H9 (cell line): Measurements from ENCODE around the gene SLC35F6. TPM values are rescaled to one million over a fixed set of nuclear protein-coding genes. Genes with fewer than 3 reads are reported as not detected.

ENCODE experiments used
- DNase-seq: peaks from one replicate; pipeline ENCODE4 v3.0.0-alpha.2; 2017
- H2AFZ ChIP-seq: one replicate; pipeline ENCODE4 v1.6.1; 2013; ENCODE audit warnings: mild to moderate bottlenecking, low read length, control low read depth, moderate library complexity
- H2AK5ac ChIP-seq: 2 replicates; pipeline ENCODE4 v1.6.1; 2013; ENCODE audit warnings: low read length, control low read depth, mixed read lengths; ENCODE audit not compliant: insufficient read length
- H2BK120ac ChIP-seq: one replicate; pipeline ENCODE4 v1.6.1; 2013; ENCODE audit warnings: low read depth, mild to moderate bottlenecking, low read length, control low read depth, inconsistent platforms; ENCODE audit not compliant: poor library complexity, severe bottlenecking
- H2BK12ac ChIP-seq: 2 replicates; pipeline ENCODE4 v1.6.1; 2013; ENCODE audit warnings: low read length, control low read depth, mixed read lengths, low read depth; ENCODE audit not compliant: insufficient read length
- H2BK15ac ChIP-seq: 2 replicates; pipeline ENCODE4 v1.6.1; 2013; ENCODE audit warnings: low read depth, low read length, control low read depth
- H2BK20ac ChIP-seq: one replicate; pipeline ENCODE4 v1.6.1; 2013; ENCODE audit warnings: low read depth, mild to moderate bottlenecking, low read length, control low read depth, inconsistent platforms; ENCODE audit not compliant: poor library complexity, severe bottlenecking
- H2BK5ac ChIP-seq: 2 replicates; pipeline ENCODE4 v1.6.1; 2013; ENCODE audit warnings: low read length, control low read depth, mixed read lengths; ENCODE audit not compliant: insufficient read length
- H3K14ac ChIP-seq: 2 replicates; pipeline ENCODE4 v1.6.1; 2013; ENCODE audit warnings: low read length, control low read depth; ENCODE audit not compliant: insufficient read depth
- H3K18ac ChIP-seq: 2 replicates; pipeline ENCODE4 v1.6.1; 2013; ENCODE audit warnings: low read depth, mild to moderate bottlenecking, mixed read lengths, low read length, control low read depth; ENCODE audit not compliant: insufficient read length
- H3K23ac ChIP-seq: 2 replicates; pipeline ENCODE4 v1.6.1; 2013; ENCODE audit warnings: low read length, control low read depth, mixed read lengths, low read depth; ENCODE audit not compliant: insufficient read length
- H3K23me2 ChIP-seq: 2 replicates; pipeline ENCODE4 v1.6.1; 2013; ENCODE audit warnings: low read depth, mild to moderate bottlenecking, mixed read lengths, low read length, control low read depth; ENCODE audit not compliant: insufficient read length, poor library complexity, severe bottlenecking
- H3K27ac ChIP-seq: 2 replicates; pipeline ENCODE4 v1.5.1; 2013; ENCODE audit warnings: low read length, control low read depth, mixed read lengths, low read depth; ENCODE audit not compliant: insufficient read length
- H3K27me3 ChIP-seq: 2 replicates; pipeline ENCODE4 v1.6.1; 2013; ENCODE audit warnings: low read length, control low read depth, inconsistent platforms; ENCODE audit not compliant: insufficient read depth
- H3K4ac ChIP-seq: 2 replicates; pipeline ENCODE4 v1.6.1; 2013; ENCODE audit warnings: low read depth, mild to moderate bottlenecking, control low read depth, inconsistent platforms, low read length, moderate library complexity
- H3K4me1 ChIP-seq: 2 replicates; pipeline ENCODE4 v1.6.1; 2013; ENCODE audit warnings: low read length, control low read depth, inconsistent platforms; ENCODE audit not compliant: insufficient read depth
- H3K4me2 ChIP-seq: 2 replicates; pipeline ENCODE4 v1.6.1; 2013; ENCODE audit warnings: low read length, control low read depth, mixed read lengths; ENCODE audit not compliant: insufficient read length, insufficient read depth
- H3K56ac ChIP-seq: 2 replicates; pipeline ENCODE4 v1.6.1; 2013; ENCODE audit warnings: low read depth, mild to moderate bottlenecking, mixed read lengths, low read length, control low read depth; ENCODE audit not compliant: insufficient read length
- H3K79me1 ChIP-seq: 2 replicates; pipeline ENCODE4 v1.6.1; 2013; ENCODE audit warnings: low read depth, mild to moderate bottlenecking, moderate library complexity, low read length, control low read depth, inconsistent platforms; ENCODE audit not compliant: insufficient read depth, poor library complexity, severe bottlenecking
- H3K79me2 ChIP-seq: 2 replicates; pipeline ENCODE4 v1.6.1; 2013; ENCODE audit warnings: low read length, control low read depth, inconsistent platforms; ENCODE audit not compliant: insufficient read depth
- H3K9ac ChIP-seq: 2 replicates; pipeline ENCODE4 v1.6.1; 2013; ENCODE audit warnings: low read length, control low read depth, mixed read lengths; ENCODE audit not compliant: insufficient read length; ENCODE audit errors: extremely low read depth
- H3K9me3 ChIP-seq: one replicate; pipeline ENCODE4 v1.6.1; 2013; ENCODE audit warnings: low read depth, low read length, inconsistent platforms; ENCODE audit not compliant: control insufficient read depth
- H3T11ph ChIP-seq: one replicate; pipeline ENCODE4 v1.6.1; 2013; ENCODE audit warnings: mild to moderate bottlenecking, low read length, control low read depth, inconsistent platforms
- H4K20me1 ChIP-seq: one replicate; pipeline ENCODE4 v1.6.1; 2013; ENCODE audit not compliant: control insufficient read depth, insufficient read length, insufficient read depth
- H4K5ac ChIP-seq: 2 replicates; pipeline ENCODE4 v1.6.1; 2013; ENCODE audit warnings: low read depth, mild to moderate bottlenecking, mixed read lengths, low read length, control low read depth; ENCODE audit not compliant: insufficient read length
- H4K8ac ChIP-seq: replicated peaks from 2 replicates; pipeline ENCODE4 v1.6.1; 2013; ENCODE audit warnings: low read length, control low read depth, mixed read lengths, low read depth; ENCODE audit not compliant: insufficient read length
- H4K91ac ChIP-seq: 2 replicates; pipeline ENCODE4 v1.6.1; 2013; ENCODE audit warnings: low read depth, mild to moderate bottlenecking, moderate library complexity, mixed read lengths, low read length, control low read depth; ENCODE audit not compliant: insufficient read length
- H3K27ac Mint-ChIP-seq, 3 experiments: 2 replicates in 2 of 3; 3 replicates in 1 of 3; pipeline ENCODE4 v1.8.0; 2020 to 2021; ENCODE audit warnings: mixed read lengths in 3 of 3, mild to moderate bottlenecking in 1 of 3, moderate library complexity in 1 of 3
- H3K27me3 Mint-ChIP-seq: 2 replicates; pipeline ENCODE4 v1.8.0; 2021; ENCODE audit warnings: low read depth, mild to moderate bottlenecking, moderate library complexity, mixed read lengths
- H3K36me3 Mint-ChIP-seq, 3 experiments: 2 replicates in 2 of 3; 3 replicates in 1 of 3; pipeline ENCODE4 v1.8.0; 2020 to 2021; ENCODE audit warnings: low read depth in 3 of 3, mixed read lengths in 3 of 3; ENCODE audit not compliant: insufficient read depth in 1 of 3
- H3K4me1 Mint-ChIP-seq, 2 experiments: 2 replicates each; pipeline ENCODE4 v1.8.0; 2020; ENCODE audit warnings: mixed read lengths in 2 of 2
- H3K4me3 Mint-ChIP-seq, 2 experiments: 2 replicates in 1 of 2; 3 replicates in 1 of 2; pipeline ENCODE4 v1.8.0; 2020 to 2021; ENCODE audit warnings: mild to moderate bottlenecking in 2 of 2, mixed read lengths in 2 of 2, moderate library complexity in 1 of 2
- H3K9me3 Mint-ChIP-seq, 2 experiments: 2 replicates in 1 of 2; 3 replicates in 1 of 2; pipeline ENCODE4 v1.8.0; 2020; ENCODE audit warnings: mild to moderate bottlenecking in 2 of 2, mixed read lengths in 2 of 2, moderate library complexity in 1 of 2
- WGBS: extraction: QIAGEN DNeasy Blood & Tissue Kit; methylation state at CpG from one replicate; pipeline ENCODE4 v1.1.7; 2013; ENCODE audit warnings: missing lambda C conversion rate, low lambda C conversion rate, mixed read lengths; ENCODE audit not compliant: insufficient read length; ENCODE audit errors: extremely low coverage; 5-methylcytosine and 5-hydroxymethylcytosine counted together
- total RNA-seq: library from RNA; stranded (reverse); gene quantifications from 2 replicates; pipeline ENCODE4 v1.2.1, GENCODE V29; 2021
- TF ChIP-seq, protein P1 (sequence below): fragments of 200-600 bp; sonication (generic); conservative IDR thresholded peaks from 3 replicates; pipeline ENCODE4 v1.8.0; 2021; ENCODE audit warnings: antibody characterized with exemption, mild to moderate bottlenecking

Gene SLC35F6
- total RNA-seq, 1 experiment from 2014 or later, result 15.7 TPM

DNA sequence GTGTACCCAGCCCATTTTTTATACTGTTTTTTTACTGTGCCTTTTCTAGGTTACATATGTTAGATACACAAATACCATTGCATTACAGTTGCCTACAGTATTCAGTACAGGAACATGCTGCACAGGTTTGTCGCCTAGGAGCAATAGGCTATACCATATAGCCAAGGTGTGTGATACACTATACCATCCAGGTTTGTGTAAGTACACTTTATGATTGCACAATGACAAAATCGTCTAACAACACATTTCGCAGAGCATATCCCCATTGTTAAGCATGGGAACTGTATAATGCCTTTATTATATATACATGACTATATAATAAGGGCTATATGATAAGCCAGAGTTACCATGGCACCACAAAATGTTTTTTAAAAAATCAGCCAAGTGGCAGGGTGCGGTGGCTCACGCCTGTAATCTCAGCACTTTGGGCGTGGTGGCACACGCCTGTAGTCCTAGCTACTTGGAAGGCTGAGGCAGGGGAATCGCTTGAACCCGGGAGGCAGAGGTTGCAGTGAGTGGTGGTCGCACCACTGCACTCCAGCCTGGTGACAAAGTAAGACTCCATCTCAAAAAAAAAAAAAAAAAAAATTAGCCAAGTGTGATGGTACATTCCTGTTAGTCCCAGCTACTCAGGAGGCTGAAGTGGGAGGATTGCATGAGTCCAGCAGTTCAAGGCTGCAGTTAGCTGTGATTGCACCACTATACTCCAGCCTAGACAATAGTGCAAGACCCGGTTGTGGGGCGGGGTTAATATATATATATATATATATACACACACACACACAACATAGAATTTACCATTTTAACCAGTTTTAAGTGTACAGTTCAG is 19.0 kb downstream of the SLC35F6 start:
- Histone ChIP-seq H3K27ac (no peak overlapping the region), H2BK120ac (no peak overlapping the region), H4K8ac (no peak overlapping the region), H3K18ac (no peak overlapping the region), H3K4me1 (no peaks in the 10 kb centered on the region; the same call in 1 of the 2 replicates), H3K4me2 (no peak overlapping the region), H2BK15ac (no peak overlapping the region), H2AK5ac (no peak overlapping the region), H2AFZ (no peak overlapping the region), H4K5ac (no peak overlapping the region), H3K9ac (no peak overlapping the region), H4K91ac (no peak overlapping the region), H2BK20ac (no peak overlapping the region), H3K23ac (no peak overlapping the region), H3K79me1 (peaks cover 2% of the 10 kb centered on the region), H2BK5ac (no peak overlapping the region), H4K20me1 (no peaks in the 10 kb centered on the region), H3K79me2 (peaks cover 1% of the 10 kb centered on the region; the same call in 1 of the 2 replicates), H3K23me2 (peaks cover 7% of the 10 kb centered on the region), H3K9me3 (no peaks in the 10 kb centered on the region), H3K4ac (no peak overlapping the region), H3K14ac (no peak overlapping the region), H3K27me3 (no peaks in the 10 kb centered on the region), H3K56ac (no peak overlapping the region), H3T11ph (no peak overlapping the region), H2BK12ac (no peak overlapping the region)
- no peak for DNase-seq
- Mint-ChIP-seq H3K4me1 (peaks cover 12% of the 10 kb centered on the region in 2 experiments; a peak in 3 of 4 replicates), H3K27me3 (peaks cover 7% of the 10 kb centered on the region; the same call in 1 of the 2 replicates), H3K9me3 (no peaks in the 10 kb centered on the region), H3K36me3 (peaks cover 2 to 20% (median 3%) of the 10 kb centered on the region in 3 experiments; a peak in 5 of 7 replicates), H3K4me3 (no peak overlapping the region), H3K27ac (no peak overlapping the region)
- no CpG with 5 or more reads among the region's 12 CpGs for WGBS
- TF ChIP-seq, protein P1, sequence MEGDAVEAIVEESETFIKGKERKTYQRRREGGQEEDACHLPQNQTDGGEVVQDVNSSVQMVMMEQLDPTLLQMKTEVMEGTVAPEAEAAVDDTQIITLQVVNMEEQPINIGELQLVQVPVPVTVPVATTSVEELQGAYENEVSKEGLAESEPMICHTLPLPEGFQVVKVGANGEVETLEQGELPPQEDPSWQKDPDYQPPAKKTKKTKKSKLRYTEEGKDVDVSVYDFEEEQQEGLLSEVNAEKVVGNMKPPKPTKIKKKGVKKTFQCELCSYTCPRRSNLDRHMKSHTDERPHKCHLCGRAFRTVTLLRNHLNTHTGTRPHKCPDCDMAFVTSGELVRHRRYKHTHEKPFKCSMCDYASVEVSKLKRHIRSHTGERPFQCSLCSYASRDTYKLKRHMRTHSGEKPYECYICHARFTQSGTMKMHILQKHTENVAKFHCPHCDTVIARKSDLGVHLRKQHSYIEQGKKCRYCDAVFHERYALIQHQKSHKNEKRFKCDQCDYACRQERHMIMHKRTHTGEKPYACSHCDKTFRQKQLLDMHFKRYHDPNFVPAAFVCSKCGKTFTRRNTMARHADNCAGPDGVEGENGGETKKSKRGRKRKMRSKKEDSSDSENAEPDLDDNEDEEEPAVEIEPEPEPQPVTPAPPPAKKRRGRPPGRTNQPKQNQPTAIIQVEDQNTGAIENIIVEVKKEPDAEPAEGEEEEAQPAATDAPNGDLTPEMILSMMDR, result no peak
